Limb (tissue), 2 donors: ENCODE measurements around the gene CSNK1D.
A peak's percentile ranks its signal among the peaks of the same experiment; 100 is the strongest.
"Not testable (repeated sequence)": the region's sequence is repeated elsewhere in the genome, so short reads cannot be mapped to it uniquely, and the experiment has no call there.

Experiments used
- DNase-seq, 2 donors: peaks; one replicate each; pipeline ENCODE4 v3.0.0-alpha.2; 2016; ENCODE audit errors: extremely low spot score in 2 of 2

The CSNK1D gene

GRCh38 chr17:82274134-82275020 is 877 bp upstream of the CSNK1D start:
- DNase-seq = no peak

DNA sequence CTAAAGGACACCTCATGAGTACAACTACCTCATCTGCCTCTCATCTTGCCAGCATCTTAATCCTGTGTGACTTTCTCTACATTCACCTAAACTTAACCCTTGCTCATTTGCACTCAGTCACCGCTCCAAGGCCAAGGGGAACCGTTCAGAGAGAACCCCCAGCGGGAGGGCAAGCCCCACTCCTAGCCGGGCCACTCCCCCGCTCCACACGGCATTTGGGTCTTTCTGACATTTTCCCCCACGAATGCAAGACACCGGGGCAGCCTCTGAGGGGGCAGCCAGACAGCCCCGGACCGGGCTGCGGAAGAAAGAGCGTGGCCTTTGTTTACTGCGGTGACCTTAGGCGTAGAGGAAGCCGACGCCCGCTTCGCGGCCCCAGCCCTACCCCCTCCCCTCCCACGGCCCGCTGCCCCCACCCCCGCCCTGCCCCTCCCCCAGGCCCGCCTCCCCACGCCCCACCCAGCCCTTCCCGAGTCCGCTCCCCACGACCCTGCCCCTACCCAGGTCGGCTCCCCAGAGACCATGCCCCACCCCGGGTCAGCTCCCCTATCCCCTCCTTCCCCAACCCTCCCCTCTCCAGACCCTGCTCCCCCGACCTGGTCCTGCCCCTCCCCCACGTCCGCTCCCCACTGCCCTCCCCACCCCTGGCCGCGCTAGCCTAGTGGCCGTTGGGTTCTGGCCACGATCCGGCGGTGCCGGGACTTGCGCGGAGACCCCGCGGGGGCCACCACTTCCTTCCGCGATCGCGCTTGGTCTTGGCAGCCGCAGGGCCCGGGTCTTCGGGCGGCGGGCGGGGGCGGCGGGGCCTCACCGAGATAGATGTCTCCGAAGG is 789 bp downstream of the CSNK1D start:
- DNase-seq = peak in 1 of 2 donors; percentile 47

GRCh38 chr17:82271401-82271800 is 2.1 kb downstream of the CSNK1D start:
- DNase-seq = no peak

DNA sequence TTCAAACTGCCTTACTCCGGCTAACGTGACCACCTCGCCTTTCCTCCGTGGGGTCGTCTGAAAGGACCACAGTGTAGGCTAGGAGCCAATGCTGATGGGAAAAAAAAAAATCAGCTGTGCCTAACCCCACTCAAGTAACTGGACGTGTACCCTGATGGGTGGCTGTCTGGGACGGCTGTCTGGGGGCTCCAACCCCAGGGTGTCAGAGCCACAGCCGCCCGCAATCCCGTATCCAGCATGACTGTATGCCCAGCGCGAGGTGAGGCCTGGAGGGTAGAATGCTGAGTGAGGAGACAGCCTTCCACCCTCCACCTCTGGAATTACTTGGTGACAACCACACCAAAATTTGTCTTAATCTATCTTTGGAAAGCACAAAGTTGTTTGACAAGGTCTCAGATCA is 2.8 kb downstream of the CSNK1D start:
- no peak for DNase-seq

GRCh38 chr17:82269882-82270500 is 3.5 kb downstream of the CSNK1D start:
- no peak for DNase-seq

GRCh38 chr17:82269138-82269881 is 4.2 kb downstream of the CSNK1D start:
- DNase-seq = no peak

DNA sequence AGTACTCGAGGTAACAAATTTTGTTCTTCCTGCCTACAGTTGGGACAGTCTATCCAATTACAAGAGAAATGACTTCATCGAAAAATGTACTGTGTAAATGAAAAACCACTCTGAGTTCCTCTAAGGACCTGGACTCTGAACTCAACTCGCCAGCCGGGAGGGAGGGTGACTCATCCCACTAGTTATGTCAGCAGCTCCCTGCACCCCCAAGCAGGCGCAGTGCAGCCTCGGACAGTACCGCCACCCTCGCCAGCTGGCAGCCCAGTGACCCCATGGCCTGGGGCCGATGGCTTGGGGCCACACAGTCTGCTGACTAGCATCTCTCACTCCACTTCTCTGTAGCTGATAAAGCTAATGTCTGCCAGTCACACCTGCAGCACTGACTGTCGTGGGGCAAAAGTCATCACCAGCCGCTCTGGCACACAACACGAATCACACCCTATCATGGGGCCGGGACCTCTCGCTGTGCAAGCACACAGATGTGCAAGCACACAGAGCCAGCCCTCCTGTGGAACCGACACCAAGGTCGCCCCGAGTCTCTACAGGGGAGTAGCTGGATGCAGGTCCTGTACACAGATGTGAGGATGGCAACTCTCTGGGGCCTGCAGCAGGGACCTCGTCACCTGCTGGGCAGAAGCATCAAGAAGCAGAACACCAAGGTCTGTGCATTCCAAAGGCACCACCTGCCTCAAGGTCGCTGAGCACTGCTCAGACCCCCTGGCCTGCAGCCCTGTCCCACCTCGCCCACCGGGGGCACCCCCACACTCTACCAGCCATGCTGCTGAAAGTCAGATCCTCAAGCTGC is 5.7 kb downstream of the CSNK1D start:
- DNase-seq = no peak

- DNase-seq = no peak
These were observed 7.4 kb downstream of the CSNK1D start for GRCh38 chr17:82266142-82266541.

DNA sequence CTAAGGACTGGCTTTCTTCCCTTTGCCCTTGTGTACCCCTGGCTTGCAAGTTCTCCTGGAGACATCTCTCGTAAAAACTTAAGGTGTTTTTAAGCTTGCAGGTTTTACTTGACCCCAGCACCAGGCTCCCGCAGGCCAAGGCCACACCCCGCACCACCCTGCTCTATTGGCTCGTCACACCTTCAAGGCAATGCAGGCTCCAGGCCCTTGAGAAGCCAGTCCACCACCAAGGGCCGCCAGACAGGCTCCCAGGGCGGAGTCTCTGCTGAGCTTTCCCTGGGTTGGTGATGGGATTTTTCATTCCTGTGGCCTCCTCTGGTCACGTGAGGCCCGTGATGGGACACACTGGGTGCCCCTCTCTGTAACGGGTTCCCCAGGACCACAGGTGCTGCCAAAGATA is 9.9 kb downstream of the CSNK1D start:
- no peak for DNase-seq

DNA sequence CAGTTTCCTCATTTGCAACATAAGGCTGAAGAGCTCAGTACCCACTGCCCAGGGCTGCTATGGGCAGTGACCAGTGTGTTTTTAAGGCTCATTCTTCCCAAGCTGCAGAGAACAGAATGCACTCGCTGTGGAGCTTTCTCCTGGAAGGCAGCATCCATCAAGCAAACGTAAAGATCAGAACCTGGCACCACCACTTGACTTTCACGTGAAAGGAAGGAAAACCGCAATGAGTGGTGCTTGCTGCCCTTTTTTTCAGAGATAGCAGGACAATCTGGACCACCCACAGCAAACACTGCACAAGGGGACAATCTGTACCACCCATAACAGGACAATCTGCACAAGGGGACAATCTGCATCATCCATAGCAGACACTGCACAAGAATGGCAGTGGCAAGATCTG is 11.2 kb downstream of the CSNK1D start:
- DNase-seq = no peak

DNA sequence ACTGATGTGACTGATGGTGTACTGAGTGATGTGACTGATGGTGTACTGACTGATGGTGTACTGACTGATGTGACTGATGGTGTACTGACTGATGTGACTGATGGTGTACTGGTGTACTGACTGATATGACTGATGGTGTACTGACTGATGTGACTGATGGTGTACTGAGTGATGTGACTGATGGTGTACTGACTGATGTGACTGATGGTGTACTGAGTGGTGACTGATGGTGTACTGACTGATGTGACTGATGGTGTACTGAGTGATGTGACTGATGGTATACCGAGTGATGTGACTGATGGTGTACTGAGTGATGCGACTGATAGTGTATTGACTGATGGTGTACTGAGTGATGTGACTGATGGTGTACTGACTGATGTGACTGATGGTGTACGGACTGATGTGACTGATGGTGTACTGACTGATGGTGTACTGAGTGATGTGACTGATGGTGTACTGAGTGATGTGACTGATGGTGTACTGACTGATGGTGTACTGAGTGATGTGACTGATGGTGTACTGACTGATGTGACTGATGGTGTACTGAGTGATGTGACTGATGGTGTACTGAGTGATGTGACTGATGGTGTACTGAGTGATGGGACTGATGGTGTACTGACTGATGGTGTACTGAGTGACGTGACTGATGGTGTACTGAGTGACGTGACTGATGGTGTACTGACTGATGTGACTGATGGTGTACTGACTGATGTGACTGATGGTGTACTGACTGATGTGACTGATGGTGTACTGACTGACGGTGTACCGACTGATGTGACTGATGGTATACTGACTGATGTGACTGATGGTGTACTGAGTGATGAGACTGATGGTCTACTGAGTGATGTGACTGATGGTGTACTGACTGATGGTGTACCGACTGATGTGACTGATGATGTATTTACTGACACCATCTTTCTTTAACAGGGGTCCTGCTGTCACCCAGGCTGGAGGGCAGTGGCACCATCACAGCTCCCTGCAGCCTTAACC is 13.2 kb downstream of the CSNK1D start:
- not testable (repeated sequence) for DNase-seq

GRCh38 chr17:82258555-82258954 is 14.9 kb downstream of the CSNK1D start:
- no peak for DNase-seq

- DNase-seq = no peak
These were observed 16.0 kb downstream of the CSNK1D start for GRCh38 chr17:82257473-82257872.

GRCh38 chr17:82256242-82256885 is 17.1 kb downstream of the CSNK1D start:
- DNase-seq = no peak

- no peak for DNase-seq
These were observed 18.0 kb downstream of the CSNK1D start for GRCh38 chr17:82255402-82255972.

DNA sequence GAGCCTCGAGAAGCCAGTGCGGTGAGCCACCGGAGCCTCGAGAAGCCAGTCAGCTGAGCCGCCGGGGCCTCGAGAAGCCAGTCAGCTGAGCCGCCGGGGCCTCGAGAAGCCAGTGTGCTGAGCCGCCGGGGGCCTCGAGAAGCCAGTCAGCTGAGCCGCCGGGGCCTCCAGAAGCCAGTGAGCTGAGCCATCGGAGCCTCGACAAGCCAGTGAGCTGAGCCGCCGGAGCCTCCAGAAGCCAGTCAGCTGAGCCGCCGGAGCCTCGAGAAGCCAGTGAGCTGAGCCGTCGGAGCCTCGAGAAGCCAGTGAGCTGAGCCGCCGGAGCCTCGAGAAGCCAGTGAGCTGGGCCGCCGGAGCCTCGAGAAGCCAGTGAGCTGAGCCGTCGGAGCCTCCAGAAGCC is 18.8 kb downstream of the CSNK1D start:
- not testable (repeated sequence) for DNase-seq

DNA sequence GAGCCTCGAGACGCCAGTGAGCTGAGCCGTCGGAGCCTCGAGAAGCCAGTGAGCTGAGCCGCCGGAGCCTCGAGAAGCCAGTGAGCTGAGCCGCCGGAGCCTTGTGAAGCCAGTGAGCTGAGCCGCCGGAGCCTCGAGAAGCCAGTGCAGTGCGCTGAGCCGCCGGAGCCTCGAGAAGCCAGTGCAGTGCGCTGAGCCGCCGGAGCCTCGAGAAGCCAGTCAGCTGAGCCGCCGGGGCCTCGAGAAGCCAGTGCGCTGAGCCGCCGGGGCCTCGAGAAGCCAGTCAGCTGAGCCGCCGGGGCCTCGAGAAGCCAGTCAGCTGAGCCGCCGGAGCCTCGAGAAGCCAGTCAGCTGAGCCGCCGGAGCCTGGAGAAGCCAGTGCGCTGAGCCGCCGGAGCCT is 19.4 kb downstream of the CSNK1D start:
- DNase-seq = not testable (repeated sequence)

DNA sequence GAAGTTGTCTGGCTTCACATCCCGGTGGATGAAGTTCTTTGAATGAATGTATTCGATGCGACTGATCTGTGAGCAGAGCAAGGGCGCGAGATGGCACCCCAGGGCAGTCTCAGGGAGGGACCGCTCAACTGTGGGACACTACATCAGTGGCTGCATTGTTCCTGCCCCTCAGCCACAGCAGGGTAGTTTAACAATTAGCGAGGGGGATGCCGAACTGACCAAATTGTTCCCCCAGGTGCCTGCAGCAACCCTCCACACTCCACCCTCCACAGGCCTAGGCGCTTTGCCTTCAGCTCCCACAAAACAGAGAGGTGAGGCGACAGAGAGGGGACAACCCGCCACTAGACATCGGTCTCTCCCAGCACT is 20.3 kb downstream of the CSNK1D start:
- DNase-seq = no peak
